Endothelial cell of umbilical vein (primary cell): ENCODE results near the gene PLAC8.

ENCODE experiments used
- CTCF ChIP-seq, 2 donors: IDR thresholded peaks; 1 replicate in 1 of 2; 2 replicates in 1 of 2; pipeline ENCODE4 v1.5.1; 2011; ENCODE audit warnings: low read length in 2 of 2, mild to moderate bottlenecking in 2 of 2, moderate library complexity in 2 of 2, control low read depth in 1 of 2, inconsistent platforms in 1 of 2, low read depth in 1 of 2; ENCODE audit not compliant: insufficient read depth in 1 of 2; ENCODE audit errors: extremely low read depth in 1 of 2
- EZH2 ChIP-seq: IDR thresholded peaks from 2 replicates; pipeline ENCODE4 v1.6.1; 2012; ENCODE audit warnings: borderline replicate concordance, low read depth, mild to moderate bottlenecking, moderate library complexity, low read length, inconsistent platforms; ENCODE audit not compliant: severe bottlenecking
- FOS ChIP-seq: IDR thresholded peaks from 2 replicates; pipeline ENCODE4 v1.6.1; 2011; ENCODE audit warnings: mild to moderate bottlenecking, low read length, moderate library complexity, borderline replicate concordance; ENCODE audit not compliant: insufficient read depth
- JUN ChIP-seq: IDR thresholded peaks from 2 replicates; pipeline ENCODE4 v1.6.1; 2011; ENCODE audit warnings: borderline replicate concordance, low read depth; ENCODE audit not compliant: insufficient read length, insufficient read depth
- MAX ChIP-seq: IDR thresholded peaks from 2 replicates; pipeline ENCODE4 v1.6.1; 2011; ENCODE audit not compliant: insufficient read depth, insufficient read length
- MYC ChIP-seq: IDR thresholded peaks from one replicate; pipeline ENCODE4 v1.6.1; 2011; ENCODE audit warnings: mild to moderate bottlenecking, low read depth, low read length
- POLR2A ChIP-seq: IDR thresholded peaks from 2 replicates; pipeline ENCODE4 v1.6.1; 2012; ENCODE audit warnings: low read depth, mild to moderate bottlenecking, control low read depth, low read length
- POLR2AphosphoS5 ChIP-seq: IDR thresholded peaks from 2 replicates; pipeline ENCODE4 v1.6.1; 2012; ENCODE audit warnings: low read depth, mild to moderate bottlenecking, control low read depth, low read length, moderate library complexity; ENCODE audit not compliant: insufficient read depth

- TF ChIP-seq CTCF (IDR thresholded peaks at IDR 0.05; ENCODE audit: extremely low read depth in 1 of 2, insufficient read depth in 1 of 2, low read depth in 1 of 2, low read length in 2 of 2) (peak; percentile 72 to 87), EZH2 (no peak), POLR2A (peak; percentile 31), JUN (no peak), POLR2AphosphoS5 (no peak), MYC (peak; percentile 87), MAX (no peak), FOS (no peak)
These were observed 4.1 kb downstream of the PLAC8 start for GRCh38 chr4:83110223-83110945.
